Activated T-cell treated with anti-CD3 and anti-CD28 coated beads, Interleukin-2, amount 50 U/mL, for 4 hours (primary cell): ENCODE data around the gene GCNT3. TPM values are rescaled to one million over a fixed set of nuclear protein-coding genes. Genes with fewer than 3 reads are reported as not detected.
"Not testable (repeated sequence)": the region's sequence is repeated elsewhere in the genome, so short reads cannot be mapped to it uniquely, and the experiment has no call there.

Source experiments
- ATAC-seq, 2 donors: fragments of 200-7000 bp; cut with Tn5 transposase; one replicate each; pipeline ENCODE4 v1.10.0; 2021
- DNase-seq: peaks from one replicate; pipeline ENCODE4 v3.0.0-alpha.2; 2020
- H3K27me3 Mint-ChIP-seq: one replicate; pipeline ENCODE4 v1.8.0; 2021; ENCODE audit warnings: low read depth, mixed read lengths
- H3K36me3 Mint-ChIP-seq: one replicate; pipeline ENCODE4 v1.8.0; 2022; ENCODE audit warnings: mixed read lengths; ENCODE audit not compliant: insufficient read depth
- H3K4me1 Mint-ChIP-seq: one replicate; pipeline ENCODE4 v1.8.0; 2021; ENCODE audit warnings: low read depth, mixed read lengths
- H3K4me3 Mint-ChIP-seq: one replicate; pipeline ENCODE4 v1.8.0; 2021; ENCODE audit warnings: mild to moderate bottlenecking, moderate library complexity, mixed read lengths
- H3K9me3 Mint-ChIP-seq: one replicate; pipeline ENCODE4 v1.8.0; 2021; ENCODE audit warnings: mixed read lengths
- total RNA-seq, 3 donors: library from RNA; stranded (reverse); gene quantifications; one replicate each; pipeline ENCODE4 v1.2.1, GENCODE V29; 2021

Gene GCNT3
- total RNA-seq, 3 donors from 2014 or later, result 0.28 TPM; not detected in 2

- Mint-ChIP-seq H3K36me3 (no peaks in the 10 kb centered on the region), H3K9me3 (no peaks in the 10 kb centered on the region), H3K4me3 (no peak overlapping the region), H3K4me1 (peaks cover 6% of the 10 kb centered on the region), H3K27me3 (no peaks in the 10 kb centered on the region)
- DNase-seq (no peak), ATAC-seq (no peak)
Measured at GRCh38 chr15:59595434-59595915, 16.1 kb upstream of the GCNT3 start.

- H3K4me3 Mint-ChIP-seq, result no peak overlapping the region
- H3K9me3 Mint-ChIP-seq, result peaks cover 5% of the 10 kb centered on the region
- peaks cover under 1% of the 10 kb centered on the region for H3K4me1 Mint-ChIP-seq
- DNase-seq (no peak), ATAC-seq (no peak)
- H3K36me3 Mint-ChIP-seq, result no peaks in the 10 kb centered on the region
- peaks cover 2% of the 10 kb centered on the region for H3K27me3 Mint-ChIP-seq
Measured at GRCh38 chr15:59596640-59597039, 14.9 kb upstream of the GCNT3 start.

DNA sequence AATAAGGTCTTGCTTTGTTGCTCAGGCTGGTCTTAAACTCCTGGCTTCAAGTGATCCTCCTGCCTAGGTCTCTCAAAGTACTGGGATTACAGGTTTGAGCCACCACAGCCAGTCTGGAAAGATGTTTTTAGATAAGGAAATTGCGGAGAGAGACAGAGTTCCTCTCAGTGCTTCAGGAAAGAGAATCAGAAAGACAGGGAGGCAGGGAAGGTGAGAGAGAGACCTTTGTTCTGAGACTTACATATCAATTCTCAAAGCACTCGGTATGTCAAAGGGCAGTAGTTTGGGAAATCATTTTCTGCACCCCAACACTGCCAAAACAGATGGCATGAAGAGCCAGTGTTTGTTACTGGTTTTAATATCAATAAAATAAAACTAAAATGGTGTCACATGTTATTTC is 13.1 kb upstream of the GCNT3 start:
- Mint-ChIP-seq H3K9me3 (peaks cover 8% of the 10 kb centered on the region), H3K27me3 (peaks cover 5% of the 10 kb centered on the region), H3K4me1 (no peaks in the 10 kb centered on the region), H3K4me3 (no peak overlapping the region), H3K36me3 (peaks cover 3% of the 10 kb centered on the region)
- ATAC-seq (no peak), DNase-seq (no peak)

GRCh38 chr15:59605994-59606393 is 5.6 kb upstream of the GCNT3 start:
- Mint-ChIP-seq H3K36me3 (peaks cover 3% of the 10 kb centered on the region), H3K27me3 (peaks cover 13% of the 10 kb centered on the region), H3K4me3 (no peak overlapping the region), H3K9me3 (peaks cover 14% of the 10 kb centered on the region), H3K4me1 (no peaks in the 10 kb centered on the region)
- ATAC-seq (no peak), DNase-seq (no peak)

GRCh38 chr15:59609730-59610712 is 1.6 kb upstream of the GCNT3 start:
- Mint-ChIP-seq H3K36me3 (no peaks in the 10 kb centered on the region), H3K9me3 (no peaks in the 10 kb centered on the region), H3K27me3 (peaks cover 17% of the 10 kb centered on the region), H3K4me3 (no peak overlapping the region), H3K4me1 (peaks cover 3% of the 10 kb centered on the region)
- ATAC-seq, result no peak
- no peak for DNase-seq

GRCh38 chr15:59614153-59614552 is 2.6 kb downstream of the GCNT3 start:
- H3K9me3 Mint-ChIP-seq, result no peaks in the 10 kb centered on the region
- peaks cover 26% of the 10 kb centered on the region for H3K27me3 Mint-ChIP-seq

GRCh38 chr15:59615661-59616060 is 4.1 kb downstream of the GCNT3 start:
- Mint-ChIP-seq H3K36me3 (no peaks in the 10 kb centered on the region), H3K27me3 (peaks cover 27% of the 10 kb centered on the region), H3K4me3 (no peak overlapping the region), H3K9me3 (no peaks in the 10 kb centered on the region), H3K4me1 (peaks cover 4% of the 10 kb centered on the region)
- DNase-seq, result no peak
- no peak for ATAC-seq

More at GRCh38 chr15:59614153-59614552, 2.6 kb downstream of the GCNT3 start:
- peaks cover 4% of the 10 kb centered on the region for H3K4me1 Mint-ChIP-seq
- H3K4me3 Mint-ChIP-seq, result no peak overlapping the region
- no peaks in the 10 kb centered on the region for H3K36me3 Mint-ChIP-seq
- ATAC-seq (no peak), DNase-seq (no peak)

GRCh38 chr15:59616379-59616778 is 4.8 kb downstream of the GCNT3 start:
- Mint-ChIP-seq H3K27me3 (peaks cover 27% of the 10 kb centered on the region), H3K36me3 (no peaks in the 10 kb centered on the region), H3K4me1 (peaks cover 4% of the 10 kb centered on the region), H3K4me3 (no peak overlapping the region), H3K9me3 (no peaks in the 10 kb centered on the region)
- ATAC-seq (no peak), DNase-seq (no peak)

DNA sequence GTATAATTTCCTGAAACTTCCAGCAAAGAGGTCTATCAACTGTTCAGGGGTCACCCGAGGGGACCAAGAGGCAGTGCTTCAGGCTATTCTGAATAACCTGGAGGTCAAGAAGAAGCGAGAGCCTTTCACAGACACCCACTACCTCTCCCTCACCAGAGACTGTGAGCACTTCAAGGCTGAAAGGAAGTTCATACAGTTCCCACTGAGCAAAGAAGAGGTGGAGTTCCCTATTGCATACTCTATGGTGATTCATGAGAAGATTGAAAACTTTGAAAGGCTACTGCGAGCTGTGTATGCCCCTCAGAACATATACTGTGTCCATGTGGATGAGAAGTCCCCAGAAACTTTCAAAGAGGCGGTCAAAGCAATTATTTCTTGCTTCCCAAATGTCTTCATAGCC is 6.8 kb downstream of the GCNT3 start:
- ATAC-seq (no peak), DNase-seq (no peak)
- peaks cover 4% of the 10 kb centered on the region for H3K4me1 Mint-ChIP-seq
- H3K4me3 Mint-ChIP-seq, result no peak overlapping the region
- H3K9me3 Mint-ChIP-seq, result no peaks in the 10 kb centered on the region
- H3K36me3 Mint-ChIP-seq, result no peaks in the 10 kb centered on the region
- peaks cover 23% of the 10 kb centered on the region for H3K27me3 Mint-ChIP-seq

DNA sequence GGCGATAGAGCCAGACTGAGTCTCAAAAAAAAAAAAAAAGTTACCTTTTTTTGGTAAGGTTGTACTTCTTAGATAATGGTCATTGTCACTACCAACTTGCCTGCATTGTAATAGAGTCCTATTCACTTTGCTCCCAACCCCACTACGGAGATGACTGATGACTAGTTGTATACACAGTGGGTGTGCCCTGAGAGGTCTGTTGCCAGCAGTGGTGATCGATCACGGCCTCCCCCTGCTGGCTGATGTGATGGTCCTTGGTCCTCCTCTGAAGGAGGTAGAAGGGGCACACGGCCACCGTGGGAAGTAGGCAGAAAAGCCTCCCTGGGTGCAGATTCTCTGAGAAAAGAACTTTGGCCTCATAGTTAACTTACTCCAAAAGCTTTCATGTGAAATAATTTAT is 10.7 kb downstream of the GCNT3 start:
- Mint-ChIP-seq H3K4me3 (no peak overlapping the region), H3K4me1 (no peaks in the 10 kb centered on the region), H3K36me3 (no peaks in the 10 kb centered on the region), H3K9me3 (no peaks in the 10 kb centered on the region), H3K27me3 (peaks cover 17% of the 10 kb centered on the region)
- DNase-seq (peak; percentile 11), ATAC-seq (peak; percentile 80 to 83)

DNA sequence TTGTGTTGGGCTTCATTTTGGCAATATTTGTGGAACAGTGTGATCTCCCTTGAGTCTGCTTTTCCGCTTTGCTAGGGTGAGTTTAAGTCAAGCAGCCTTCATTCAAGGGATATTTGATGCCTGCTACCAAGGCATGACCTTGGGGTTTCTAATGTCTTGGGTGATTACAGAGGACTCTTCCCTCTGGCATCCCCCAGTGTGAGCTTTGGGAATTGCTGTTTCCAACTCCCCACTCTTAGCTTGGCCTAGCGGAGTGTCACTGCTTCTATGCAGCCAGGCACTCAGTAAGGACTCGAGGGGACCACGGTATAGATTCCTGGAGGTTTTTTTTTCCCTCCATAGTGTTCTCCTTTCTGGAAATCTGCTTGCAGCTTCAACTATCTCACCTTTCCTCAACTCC is 21.1 kb downstream of the GCNT3 start:
- Mint-ChIP-seq H3K36me3 (peaks cover 6% of the 10 kb centered on the region), H3K27me3 (no peaks in the 10 kb centered on the region), H3K4me3 (no peak overlapping the region), H3K9me3 (no peaks in the 10 kb centered on the region), H3K4me1 (no peaks in the 10 kb centered on the region)
- no peak for DNase-seq
- no peak for ATAC-seq

DNA sequence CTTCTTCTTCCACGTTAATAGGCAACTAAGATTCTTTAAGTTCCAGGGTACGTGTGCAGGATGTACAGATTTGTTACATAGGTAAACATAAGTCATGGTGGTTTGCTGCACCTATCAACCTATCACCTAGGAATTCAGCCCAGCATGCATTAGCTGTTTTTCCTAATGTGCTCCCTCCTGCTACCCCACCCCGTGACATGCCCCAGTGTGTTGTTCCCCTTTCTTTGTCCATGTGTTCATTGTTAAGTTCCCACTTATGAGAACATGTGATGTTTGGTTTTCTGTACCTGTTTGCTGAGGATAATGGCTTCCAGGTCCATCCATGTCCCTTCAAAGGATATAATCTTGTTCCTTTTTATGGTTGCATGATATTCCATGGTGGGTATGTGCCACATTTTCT is 24.6 kb downstream of the GCNT3 start:
- Mint-ChIP-seq H3K9me3 (no peaks in the 10 kb centered on the region), H3K27me3 (no peaks in the 10 kb centered on the region), H3K36me3 (peaks cover 18% of the 10 kb centered on the region), H3K4me1 (no peaks in the 10 kb centered on the region), H3K4me3 (no peak overlapping the region)
- no peak for DNase-seq
- no peak for ATAC-seq

DNA sequence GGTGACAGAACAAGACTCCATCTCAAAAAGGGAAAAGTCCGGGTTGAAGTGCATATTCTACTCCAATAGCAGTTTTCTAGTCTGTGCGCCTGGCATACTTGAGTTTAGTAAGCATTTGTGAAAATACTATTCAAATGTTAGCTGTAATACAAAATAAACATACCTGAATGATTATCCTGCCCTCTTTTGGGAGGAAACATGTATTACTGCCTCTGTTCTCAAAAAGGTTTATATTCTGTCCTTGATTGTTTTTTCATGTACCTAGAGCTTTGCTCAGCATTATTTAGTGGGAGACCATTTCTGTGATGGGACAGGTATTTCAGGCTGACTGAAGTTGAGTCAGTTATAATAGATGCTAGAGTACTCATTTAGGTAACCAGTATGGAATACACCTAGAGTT is 25.9 kb downstream of the GCNT3 start:
- H3K4me3 Mint-ChIP-seq, H3K9me3 Mint-ChIP-seq, ATAC-seq: not testable (repeated sequence)

DNA sequence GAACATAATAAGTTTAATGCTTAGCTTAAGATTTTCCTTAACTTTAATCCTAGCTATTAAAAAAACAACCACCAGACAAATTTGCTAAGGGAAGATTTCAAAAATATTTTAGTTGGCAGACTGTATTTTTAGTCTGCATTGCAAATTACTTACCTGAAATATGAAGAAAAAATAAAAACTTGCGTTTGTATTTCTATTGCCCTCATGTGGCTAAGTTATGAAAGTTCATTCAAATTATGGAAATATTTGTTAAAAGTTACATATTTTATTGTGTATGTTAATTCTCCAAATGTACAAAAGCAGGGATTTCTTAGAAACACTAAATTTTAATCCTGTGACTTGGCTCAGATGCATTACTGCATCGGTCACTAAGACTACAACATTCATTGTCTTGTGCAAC is 30.8 kb downstream of the GCNT3 start:
- Mint-ChIP-seq H3K27me3 (no peaks in the 10 kb centered on the region), H3K4me1 (peaks cover 5% of the 10 kb centered on the region), H3K4me3 (no peak overlapping the region), H3K36me3 (peaks cover 30% of the 10 kb centered on the region), H3K9me3 (no peaks in the 10 kb centered on the region)
- DNase-seq (no peak), ATAC-seq (no peak)

More for the DNA sequence above, 25.9 kb downstream of the GCNT3 start:
- H3K36me3 Mint-ChIP-seq, result peaks cover 24% of the 10 kb centered on the region
- not testable (repeated sequence) for H3K4me1 Mint-ChIP-seq, DNase-seq, H3K27me3 Mint-ChIP-seq

GRCh38 chr15:59644756-59645155 is 33.2 kb downstream of the GCNT3 start:
- Mint-ChIP-seq H3K27me3 (no peaks in the 10 kb centered on the region), H3K4me1 (peaks cover 5% of the 10 kb centered on the region), H3K9me3 (no peaks in the 10 kb centered on the region), H3K4me3 (no peak overlapping the region), H3K36me3 (peaks cover 20% of the 10 kb centered on the region)
- DNase-seq, result no peak
- peak in 1 of 2 donors; percentile 25 for ATAC-seq
